CD14-positive monocyte (primary cell): ENCODE results near the gene BAAT. TPM values are rescaled to one million over a fixed set of nuclear protein-coding genes. Genes with fewer than 3 reads are reported as not detected.

Experiments
- DNase-seq, 3 donors: peaks; one replicate each; pipeline ENCODE4 v3.0.0-alpha.2; 2011 to 2022
- H2AFZ ChIP-seq: 2 replicates; pipeline ENCODE4 v1.6.0; 2012; ENCODE audit warnings: mild to moderate bottlenecking, low read depth, low read length, inconsistent platforms; ENCODE audit not compliant: insufficient read depth, poor library complexity, severe bottlenecking
- H3K27ac ChIP-seq, 2 donors: 1 replicate in 1 of 2; 2 replicates in 1 of 2; pipeline ENCODE4 v1.5.1; 2012 to 2013; ENCODE audit warnings: low read length in 2 of 2, control low read depth in 1 of 2, inconsistent platforms in 1 of 2, low read depth in 1 of 2, mild to moderate bottlenecking in 1 of 2
- H3K27me3 ChIP-seq, 2 donors: one replicate each; pipeline versions ENCODE4 v1.6.0 to v1.6.1; 2011 to 2013; ENCODE audit warnings: low read length in 2 of 2; ENCODE audit not compliant: control insufficient read depth in 2 of 2, insufficient read depth in 2 of 2
- H3K36me3 ChIP-seq, 2 donors: replicated peaks in 1 of 2; 1 replicate in 1 of 2; 2 replicates in 1 of 2; pipeline versions ENCODE4 v1.5.1 to v1.6.1; 2012 to 2013; ENCODE audit warnings: low read length in 2 of 2, control low read depth in 1 of 2, inconsistent platforms in 1 of 2, mild to moderate bottlenecking in 1 of 2; ENCODE audit not compliant: insufficient read depth in 2 of 2, control insufficient read depth in 1 of 2
- H3K4me1 ChIP-seq, 2 donors: 1 replicate in 1 of 2; 2 replicates in 1 of 2; pipeline versions ENCODE4 v1.5.1 to v1.6.1; 2012 to 2013; ENCODE audit warnings: low read length in 2 of 2, control low read depth in 1 of 2, inconsistent platforms in 1 of 2, mild to moderate bottlenecking in 1 of 2, moderate library complexity in 1 of 2; ENCODE audit not compliant: insufficient read depth in 2 of 2, control insufficient read depth in 1 of 2
- H3K4me2 ChIP-seq: replicated peaks from 2 replicates; pipeline ENCODE3; 2012; ENCODE audit warnings: low read length, moderate library complexity, mild to moderate bottlenecking; ENCODE audit not compliant: poor library complexity, severe bottlenecking; ENCODE audit errors: extremely low read depth
- H3K4me3 ChIP-seq, 3 experiments: fragments of 200-600 bp in 1 of 3; sonication (generic) in 1 of 3; replicated peaks in 1 of 3; 1 replicate in 2 of 3; 2 replicates in 1 of 3; pipeline ENCODE4 v1.5.1; 2011 to 2013; ENCODE audit warnings: low read length in 3 of 3, mild to moderate bottlenecking in 3 of 3, control low read depth in 2 of 3, low read depth in 2 of 3, inconsistent platforms in 1 of 3, moderate library complexity in 1 of 3
- H3K79me2 ChIP-seq: 2 replicates; pipeline ENCODE4 v1.6.0; 2012; ENCODE audit warnings: mild to moderate bottlenecking, control low read depth, inconsistent platforms, low read length, moderate library complexity; ENCODE audit not compliant: insufficient read depth
- H3K9ac ChIP-seq: 2 replicates; pipeline ENCODE4 v1.6.0; 2017; ENCODE audit warnings: low read length, mild to moderate bottlenecking; ENCODE audit not compliant: insufficient read depth, poor library complexity, severe bottlenecking
- H3K9me3 ChIP-seq, 2 donors: replicated peaks in 1 of 2; 1 replicate in 1 of 2; 2 replicates in 1 of 2; pipeline versions ENCODE4 v1.5.1 to v1.6.1; 2012 to 2013; ENCODE audit warnings: low read length in 2 of 2, control low read depth in 1 of 2; ENCODE audit not compliant: control insufficient read depth in 1 of 2, insufficient read depth in 1 of 2
- H4K20me1 ChIP-seq: 2 replicates; pipeline ENCODE4 v1.6.0; 2012; ENCODE audit warnings: mild to moderate bottlenecking, low read length, control low read depth, moderate library complexity; ENCODE audit not compliant: insufficient read depth
- H3K27ac Mint-ChIP-seq, 7 donors: one replicate each; pipeline ENCODE4 v1.8.0; 2020; ENCODE audit warnings: mild to moderate bottlenecking in 7 of 7, mixed read lengths in 7 of 7, moderate library complexity in 6 of 7, inconsistent platforms in 2 of 7
- H3K27me3 Mint-ChIP-seq, 3 donors: one replicate each; pipeline ENCODE4 v1.8.0; 2021 to 2022; ENCODE audit warnings: low read depth in 3 of 3, mild to moderate bottlenecking in 3 of 3, mixed read lengths in 3 of 3, moderate library complexity in 3 of 3, inconsistent platforms in 1 of 3
- H3K36me3 Mint-ChIP-seq, 2 donors: one replicate each; pipeline ENCODE4 v1.8.0; 2020; ENCODE audit warnings: mixed read lengths in 2 of 2, inconsistent platforms in 1 of 2, mild to moderate bottlenecking in 1 of 2
- H3K4me1 Mint-ChIP-seq: one replicate; pipeline ENCODE4 v1.8.0; 2020; ENCODE audit warnings: mild to moderate bottlenecking, mixed read lengths
- H3K4me3 Mint-ChIP-seq, 2 donors: one replicate each; pipeline ENCODE4 v1.8.0; 2020; ENCODE audit warnings: mild to moderate bottlenecking in 2 of 2, mixed read lengths in 2 of 2, moderate library complexity in 1 of 2
- H3K9me3 Mint-ChIP-seq, 7 donors: one replicate each; pipeline ENCODE4 v1.8.0; 2020 to 2022; ENCODE audit warnings: mixed read lengths in 7 of 7, mild to moderate bottlenecking in 6 of 7, moderate library complexity in 6 of 7, inconsistent platforms in 2 of 7
- WGBS: methylation state at CpG from one replicate; pipeline ENCODE4 v1.1.5; 2013; ENCODE audit warnings: missing lambda C conversion rate; ENCODE audit not compliant: insufficient coverage; 5-methylcytosine and 5-hydroxymethylcytosine counted together
- intact Hi-C, 2 donors: fragments of 100-400 bp; cut with micrococcal nuclease; formaldehyde crosslinking; loops; one replicate each; pipeline versions ENCODE4 v1.15.0 to v1.15.1; 2023
- polyA plus RNA-seq, 3 donors: library from polyadenylated mRNA; depleted of rRNA in 1 of 3; unstranded in 2 of 3; stranded (reverse) in 1 of 3; fragments of 300-500 nt in 2 of 3; fragments of >200 nt in 1 of 3; fragmentation: Illumina TruSeq in 2 of 3; gene quantifications; 1 replicate in 2 of 3; 2 replicates in 1 of 3; pipeline ENCODE4 v1.2.3, GENCODE V29; 2012 to 2021
- TF ChIP-seq, protein P1 (sequence below): fragments of 200-600 bp; IDR thresholded peaks from one replicate; pipeline ENCODE4 v1.8.0; 2022; ENCODE audit warnings: antibody characterized with exemption, mild to moderate bottlenecking

The BAAT gene
- polyA plus RNA-seq, 3 donors = not detected

DNA sequence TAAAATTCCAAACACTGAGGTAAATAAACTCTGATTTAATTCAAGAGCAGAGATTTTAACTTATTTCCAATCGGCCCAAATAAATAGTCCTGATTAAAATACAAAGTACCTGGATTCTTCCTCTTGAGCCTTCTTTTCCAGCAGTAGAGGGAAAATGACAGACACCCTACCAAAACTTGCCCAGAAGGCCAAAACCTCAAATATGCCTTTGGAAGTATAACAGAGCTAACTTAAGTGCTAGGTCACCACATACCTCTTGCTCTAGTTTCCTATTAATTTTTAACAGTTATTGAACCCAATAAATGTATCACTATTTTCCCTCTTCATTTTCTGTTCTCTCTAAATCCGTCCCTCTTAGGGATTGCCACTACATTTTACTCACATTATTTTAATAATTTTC, 1.4 kb downstream of the BAAT start:
- no peak overlapping the region for H3K9ac ChIP-seq
- no peak overlapping the region for H3K4me3 Mint-ChIP-seq
- no peaks in the 10 kb centered on the region for H3K4me1 ChIP-seq
- peaks cover 9 to 21% (median 15%) of the 10 kb centered on the region in 7 donors for H3K9me3 Mint-ChIP-seq
- intact Hi-C loops = no loop called here
- no peaks in the 10 kb centered on the region for H4K20me1 ChIP-seq
- H3K36me3 ChIP-seq = peaks cover 5 to 14% of the 10 kb centered on the region in 2 donors
- no peaks in the 10 kb centered on the region for H3K27me3 ChIP-seq
- DNase-seq = no peak
- no peak overlapping the region for H3K27ac Mint-ChIP-seq
- H3K27ac ChIP-seq = no peak overlapping the region
- peaks cover 6 to 12% of the 10 kb centered on the region in 2 donors for H3K36me3 Mint-ChIP-seq
- H2AFZ ChIP-seq = no peak overlapping the region
- no peaks in the 10 kb centered on the region for H3K4me1 Mint-ChIP-seq
- no peak overlapping the region for H3K4me2 ChIP-seq
- H3K27me3 Mint-ChIP-seq = peaks cover 0 to 3% (median 2%) of the 10 kb centered on the region in 3 donors
- H3K79me2 ChIP-seq = no peaks in the 10 kb centered on the region
- TF ChIP-seq, protein P1, sequence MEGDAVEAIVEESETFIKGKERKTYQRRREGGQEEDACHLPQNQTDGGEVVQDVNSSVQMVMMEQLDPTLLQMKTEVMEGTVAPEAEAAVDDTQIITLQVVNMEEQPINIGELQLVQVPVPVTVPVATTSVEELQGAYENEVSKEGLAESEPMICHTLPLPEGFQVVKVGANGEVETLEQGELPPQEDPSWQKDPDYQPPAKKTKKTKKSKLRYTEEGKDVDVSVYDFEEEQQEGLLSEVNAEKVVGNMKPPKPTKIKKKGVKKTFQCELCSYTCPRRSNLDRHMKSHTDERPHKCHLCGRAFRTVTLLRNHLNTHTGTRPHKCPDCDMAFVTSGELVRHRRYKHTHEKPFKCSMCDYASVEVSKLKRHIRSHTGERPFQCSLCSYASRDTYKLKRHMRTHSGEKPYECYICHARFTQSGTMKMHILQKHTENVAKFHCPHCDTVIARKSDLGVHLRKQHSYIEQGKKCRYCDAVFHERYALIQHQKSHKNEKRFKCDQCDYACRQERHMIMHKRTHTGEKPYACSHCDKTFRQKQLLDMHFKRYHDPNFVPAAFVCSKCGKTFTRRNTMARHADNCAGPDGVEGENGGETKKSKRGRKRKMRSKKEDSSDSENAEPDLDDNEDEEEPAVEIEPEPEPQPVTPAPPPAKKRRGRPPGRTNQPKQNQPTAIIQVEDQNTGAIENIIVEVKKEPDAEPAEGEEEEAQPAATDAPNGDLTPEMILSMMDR = no peak
- WGBS = no CpG with 5 or more reads among the region's 2 CpGs
- peaks cover 12 to 15% of the 10 kb centered on the region in 2 donors for H3K9me3 ChIP-seq
- H3K4me3 ChIP-seq = no peak overlapping the region

DNA sequence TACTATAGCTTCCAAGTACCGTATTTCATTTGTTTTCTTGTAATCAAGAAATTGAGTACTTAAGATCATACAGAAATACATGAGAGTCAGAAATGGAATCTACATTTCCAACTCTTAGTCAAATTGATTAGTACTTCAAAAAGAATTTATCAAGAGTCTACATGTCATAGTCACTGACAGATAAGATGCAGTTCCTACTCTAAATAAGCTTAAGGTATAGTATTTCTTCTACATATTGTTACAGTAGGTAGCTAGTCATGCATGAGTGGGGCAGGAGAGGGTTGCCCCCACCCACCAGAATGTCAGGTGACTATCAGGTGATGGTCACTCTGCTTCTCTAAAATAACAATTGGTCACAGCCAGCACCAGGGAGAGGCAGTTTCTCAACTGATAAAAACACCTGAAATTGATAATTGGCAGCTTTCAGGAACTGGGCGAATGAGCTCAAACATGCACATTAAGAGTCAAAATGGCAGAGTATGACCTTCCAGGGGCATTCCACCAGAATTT, 2.9 kb downstream of the BAAT start:
- DNase-seq = no peak
- TF ChIP-seq, protein P1 = no peak
- Histone ChIP-seq H3K36me3 (peaks cover 0 to 2% of the 10 kb centered on the region in 2 donors), H4K20me1 (no peaks in the 10 kb centered on the region), H3K4me3 (no peak overlapping the region), H3K9me3 (peaks cover 12 to 15% of the 10 kb centered on the region in 2 donors), H3K27me3 (no peaks in the 10 kb centered on the region), H3K9ac (no peak overlapping the region), H3K27ac (no peak overlapping the region), H3K79me2 (no peaks in the 10 kb centered on the region), H3K4me2 (no peak overlapping the region), H3K4me1 (no peaks in the 10 kb centered on the region), H2AFZ (no peak overlapping the region)
- Mint-ChIP-seq H3K36me3 (peaks cover 0 to 7% of the 10 kb centered on the region in 2 donors), H3K4me1 (no peaks in the 10 kb centered on the region), H3K9me3 (peaks cover 11 to 26% (median 21%) of the 10 kb centered on the region in 7 donors), H3K27ac (no peak overlapping the region), H3K27me3 (peaks cover 0 to 3% (median 3%) of the 10 kb centered on the region in 3 donors), H3K4me3 (no peak overlapping the region)
- WGBS = no CpG with 5 or more reads among the region's 2 CpGs
- intact Hi-C loops = no loop called here
